ENCODE measurements around the gene OR10G7. TPM values are rescaled to one million over a fixed set of nuclear protein-coding genes. Genes with fewer than 3 reads are reported as not detected.

The OR10G7 gene
- not detected for total RNA-seq

GRCh38 chr11:124041254-124041653 lies at the start of gene OR10G7:
Gene OR10G7, minus strand, starts transcription at chr11:124041325. Its CDS starts 2,324 bp downstream, at chr11:124039001.
- no peak for FAIRE-seq
- no peak for DNase-seq (ENCODE audit: low spot score in 2 of 2)

GRCh38 chr11:124085997-124086846 lies 45.1 kb upstream of the OR10G7 start:
- FAIRE-seq, result no peak
- DNase-seq (ENCODE audit: low spot score in 2 of 2), result peak in 1 of 2 donors; percentile 22

DNA sequence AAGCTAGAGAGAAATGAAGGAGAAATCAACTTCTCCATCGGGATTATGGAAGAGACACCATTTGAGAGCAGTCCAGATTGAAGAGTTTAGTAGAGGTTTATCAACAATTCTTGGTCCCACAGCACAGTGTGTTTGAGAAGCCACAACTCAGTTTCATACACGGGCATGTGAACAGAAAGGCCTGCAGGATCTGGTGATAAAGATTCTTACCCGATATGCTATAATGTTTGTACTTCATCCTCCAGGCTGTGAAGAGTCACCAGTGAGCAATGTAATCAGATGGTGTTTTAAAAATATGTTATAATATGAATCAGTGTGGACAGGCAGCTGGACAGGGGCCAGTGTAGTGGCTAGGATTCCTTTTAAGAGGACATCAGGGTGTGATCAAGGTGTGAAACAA lies 44.5 kb upstream of the OR10G7 start:
- DNase-seq (ENCODE audit: low spot score in 2 of 2) (no peak), FAIRE-seq (no peak)

- no peak for DNase-seq (ENCODE audit: low spot score in 2 of 2)
- FAIRE-seq, result no peak
These were observed 41.2 kb upstream of the OR10G7 start for GRCh38 chr11:124082371-124082770.

- FAIRE-seq, result no peak
- no peak for DNase-seq (ENCODE audit: low spot score in 2 of 2)
These were observed 40.4 kb upstream of the OR10G7 start for GRCh38 chr11:124081483-124081882.

DNA sequence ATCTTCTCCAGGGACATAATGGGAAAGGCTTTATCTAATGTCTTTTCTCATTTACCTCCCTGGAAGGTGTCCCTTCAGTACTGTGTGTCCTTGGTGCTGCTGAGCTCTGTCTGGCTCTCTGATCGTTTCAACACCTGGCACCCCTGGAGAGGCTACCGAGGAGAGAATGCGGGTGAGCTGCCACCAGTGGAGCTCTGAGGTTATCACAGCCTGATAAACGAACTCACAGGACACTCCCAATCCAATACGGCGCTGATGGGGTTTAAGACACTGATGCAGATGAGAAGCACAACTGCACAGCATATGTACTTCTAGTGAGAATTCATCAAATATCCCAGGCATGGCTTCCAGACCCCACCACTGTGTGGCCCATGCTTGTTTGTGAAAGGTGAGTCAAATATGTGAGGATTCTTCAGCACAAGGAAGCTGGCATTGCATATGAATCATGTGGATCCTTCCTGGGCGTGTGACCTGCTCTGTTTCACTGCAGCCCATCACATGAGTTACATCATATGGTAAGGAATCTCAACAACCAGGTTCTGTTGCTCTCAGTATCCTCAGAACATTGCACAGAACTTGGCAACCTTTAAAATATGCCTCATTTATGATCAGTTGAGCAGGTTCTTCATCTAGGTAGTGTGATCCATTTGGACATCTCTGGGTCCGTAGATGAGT lies 39.3 kb upstream of the OR10G7 start:
- DNase-seq (ENCODE audit: low spot score in 2 of 2), result no peak
- FAIRE-seq, result no peak

GRCh38 chr11:124079631-124080326 lies 38.7 kb upstream of the OR10G7 start:
- FAIRE-seq, result no peak
- DNase-seq (ENCODE audit: low spot score in 2 of 2), result no peak

DNA sequence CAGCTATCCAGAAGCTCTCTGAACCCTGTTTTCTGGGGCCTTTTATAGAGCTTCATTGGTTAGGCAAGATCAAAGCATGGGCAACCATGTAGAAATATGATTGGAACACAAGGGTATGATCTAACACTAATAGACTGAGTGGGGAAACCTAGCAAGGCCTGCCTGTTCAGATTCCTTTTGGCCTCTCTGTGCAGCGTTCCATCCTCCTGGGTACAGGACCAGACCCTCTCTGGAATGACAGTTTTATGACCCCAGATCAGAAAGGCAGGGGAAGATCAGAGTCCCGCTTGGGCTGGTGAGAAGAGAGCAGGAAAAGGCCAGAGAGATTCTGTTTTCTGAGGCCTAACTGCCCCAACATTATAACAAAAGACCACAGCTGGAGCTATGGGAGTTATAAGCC lies 37.5 kb upstream of the OR10G7 start:
- no peak for DNase-seq (ENCODE audit: low spot score in 2 of 2)
- FAIRE-seq, result no peak

GRCh38 chr11:124077266-124077665 lies 36.1 kb upstream of the OR10G7 start:
- FAIRE-seq, result peak; percentile 31
- DNase-seq (ENCODE audit: low spot score in 2 of 2), result no peak

DNA sequence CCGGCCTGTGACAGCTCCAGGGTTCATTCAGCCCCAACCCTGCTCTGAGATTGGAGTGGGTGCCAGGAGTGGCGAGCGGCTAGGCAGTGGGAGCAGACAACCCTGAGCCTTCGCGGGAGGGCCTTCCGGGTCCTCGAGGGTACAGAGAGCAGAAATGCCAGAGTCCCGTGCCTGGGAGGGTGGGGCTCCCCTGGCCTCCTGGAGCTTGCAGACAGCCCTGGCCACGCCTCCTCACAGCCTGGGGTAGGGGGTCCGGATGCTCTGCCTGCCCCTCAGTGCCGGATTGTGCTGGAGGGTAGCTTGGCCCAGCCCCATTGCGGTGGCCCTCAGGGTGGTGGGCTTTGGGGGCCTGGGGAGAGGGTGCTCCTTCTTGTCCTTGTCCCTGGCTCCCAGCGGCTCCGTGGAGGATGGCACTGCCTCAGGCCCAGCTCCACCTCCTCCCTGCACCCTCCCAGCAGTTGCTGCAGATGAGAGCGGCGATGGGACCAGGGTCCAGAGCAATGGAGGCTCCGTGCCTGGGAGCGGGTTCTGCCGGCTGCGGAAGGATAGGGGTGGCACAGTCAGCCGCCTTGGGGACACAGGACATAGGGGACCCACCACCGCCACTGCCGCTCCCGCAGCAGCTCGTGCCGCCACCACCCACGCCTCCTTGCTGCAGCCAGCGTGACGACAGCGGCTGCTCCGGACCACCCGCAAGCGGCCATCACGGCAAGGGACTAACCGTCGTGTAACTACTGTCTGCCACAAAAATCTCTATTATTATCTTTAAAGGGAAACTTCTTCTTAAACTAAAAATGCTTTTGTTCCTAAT lies 34.9 kb upstream of the OR10G7 start:
- no peak for FAIRE-seq
- DNase-seq (ENCODE audit: low spot score in 2 of 2), result peak in 1 of 2 donors; percentile 24

GRCh38 chr11:124075492-124075840 lies 34.3 kb upstream of the OR10G7 start:
- no peak for DNase-seq (ENCODE audit: low spot score in 2 of 2)
- no peak for FAIRE-seq

GRCh38 chr11:124074554-124074953 lies 33.4 kb upstream of the OR10G7 start:
- DNase-seq (ENCODE audit: low spot score in 2 of 2), result no peak
- FAIRE-seq, result no peak

DNA sequence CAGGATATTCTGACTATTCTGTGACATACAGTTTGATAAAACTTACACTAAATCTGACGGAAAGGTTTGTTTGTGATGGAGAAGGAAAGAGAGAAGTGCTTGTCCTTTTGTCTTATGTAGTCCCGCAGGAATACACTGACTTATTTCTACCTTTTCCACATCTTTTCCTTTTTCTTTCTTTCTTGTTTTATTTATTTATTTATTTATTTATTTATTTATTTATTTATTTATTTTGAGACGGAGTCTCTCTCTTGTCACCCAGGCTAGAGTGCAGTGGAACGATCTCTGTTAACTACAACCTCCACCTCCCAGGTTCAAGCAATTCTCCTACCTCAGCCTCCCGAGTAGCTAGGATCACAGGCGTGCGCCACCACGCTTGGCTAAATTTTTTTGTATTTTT lies 31.0 kb upstream of the OR10G7 start:
- no peak for FAIRE-seq
- no peak for DNase-seq (ENCODE audit: low spot score in 2 of 2)

GRCh38 chr11:124071623-124071948 lies 30.5 kb upstream of the OR10G7 start:
- FAIRE-seq, result no peak

DNA sequence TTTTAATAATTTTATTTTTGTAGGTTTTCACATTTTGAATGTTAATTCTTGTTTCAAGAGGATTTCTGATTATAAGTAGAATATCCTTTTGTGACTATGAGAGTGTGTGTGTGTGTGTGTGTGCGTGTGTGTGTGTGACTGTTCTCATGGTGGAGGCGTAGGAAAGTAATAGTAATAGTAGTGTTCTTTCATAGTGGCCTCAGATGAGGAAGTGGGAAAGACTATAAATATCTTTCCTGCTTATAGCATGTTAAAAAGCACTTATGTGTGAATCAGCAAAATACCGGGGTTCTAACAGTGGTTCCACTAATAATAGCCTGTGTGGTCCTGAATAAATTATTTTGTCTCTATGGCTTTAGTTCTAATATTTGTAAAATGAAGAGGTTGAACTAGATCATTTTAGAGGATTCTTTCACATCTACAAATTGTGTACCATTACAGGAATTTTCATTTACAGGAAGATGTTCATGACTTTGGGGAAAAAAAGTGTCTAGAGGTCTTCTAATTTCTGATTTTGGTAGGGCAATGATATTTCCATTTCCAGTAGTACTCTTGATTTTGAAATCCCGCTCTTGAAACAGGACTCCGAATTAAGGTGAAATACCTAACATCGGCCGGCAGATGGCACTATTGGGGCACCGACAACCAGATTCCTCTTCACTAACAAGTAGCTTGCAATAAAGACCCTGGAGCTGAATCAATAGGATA lies 29.9 kb upstream of the OR10G7 start:
- peak; percentile 29 to 45 for DNase-seq (ENCODE audit: low spot score in 2 of 2)
- FAIRE-seq, result peak; percentile 75

More at GRCh38 chr11:124071623-124071948, 30.5 kb upstream of the OR10G7 start:
- no peak for DNase-seq (ENCODE audit: low spot score in 2 of 2)

DNA sequence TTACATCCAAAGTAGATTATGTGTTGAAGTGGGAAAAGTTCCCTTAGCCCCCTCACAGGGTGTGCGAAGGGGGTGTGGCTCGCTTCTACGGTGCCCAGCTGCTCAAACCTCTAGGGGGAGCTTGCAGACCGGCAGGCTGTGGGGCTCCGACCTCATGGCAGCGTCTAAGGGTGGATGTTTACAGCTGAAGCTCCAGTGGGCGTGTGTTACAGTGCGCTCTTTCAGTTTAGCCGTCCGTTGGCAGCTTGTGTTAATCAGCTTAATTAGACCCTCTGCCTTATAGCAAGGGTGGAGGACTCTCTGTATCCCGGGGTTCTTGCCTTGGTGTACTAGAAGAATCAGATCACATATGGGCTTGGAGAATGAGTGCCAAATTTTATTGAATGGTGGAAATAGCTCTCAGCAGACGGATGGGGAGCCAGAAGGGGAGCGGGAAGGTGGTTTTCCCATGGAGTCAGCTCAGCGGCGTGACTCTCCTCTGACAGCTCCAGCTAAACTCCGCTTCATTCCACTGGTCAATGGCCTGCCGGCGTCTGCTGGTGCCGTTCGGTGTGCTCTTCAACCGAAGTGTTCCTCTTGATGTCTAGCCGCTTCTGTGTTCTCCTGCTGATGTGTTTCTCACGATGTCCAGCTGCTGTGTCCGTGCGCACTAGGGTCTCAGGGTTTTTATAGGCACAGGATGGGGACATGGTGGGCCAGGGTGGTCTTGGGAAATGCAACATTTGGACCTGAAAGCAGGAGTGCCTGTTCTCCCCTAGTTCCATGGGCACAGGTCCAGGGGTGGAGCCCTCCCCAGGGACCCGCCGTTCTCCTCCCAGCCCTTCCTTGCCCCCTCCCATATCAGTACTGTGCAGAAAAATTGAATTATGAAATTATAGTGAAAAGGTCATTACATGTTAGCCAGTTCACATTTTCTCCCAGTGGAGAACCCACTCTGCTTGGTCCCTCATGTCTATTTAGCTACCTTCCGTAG lies 28.6 kb upstream of the OR10G7 start:
- no peak for FAIRE-seq
- no peak for DNase-seq (ENCODE audit: low spot score in 2 of 2)

- no peak for FAIRE-seq
- no peak for DNase-seq (ENCODE audit: low spot score in 2 of 2)
These were observed 27.5 kb upstream of the OR10G7 start for GRCh38 chr11:124068601-124069110.

DNA sequence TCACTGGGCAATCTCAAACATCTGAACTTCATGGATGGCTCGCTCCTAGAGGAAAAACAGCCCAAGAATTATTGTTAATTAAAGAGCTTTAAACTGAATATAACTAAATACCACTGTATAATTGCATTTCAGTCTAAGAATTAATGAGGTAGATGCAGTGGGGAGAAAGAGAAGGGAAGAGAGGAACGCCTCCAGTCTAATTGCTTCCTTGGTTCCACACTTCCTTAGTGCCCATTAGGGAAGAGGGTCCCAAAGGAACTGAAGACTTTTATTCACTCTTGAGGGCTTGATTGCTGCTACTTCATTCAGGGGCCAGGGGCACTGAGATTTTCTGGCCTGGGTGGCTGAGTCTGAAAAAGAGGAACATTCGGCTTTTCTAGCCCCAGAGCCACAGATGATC lies 11.8 kb upstream of the OR10G7 start:
- no peak for FAIRE-seq

GRCh38 chr11:124050748-124051147 lies 9.6 kb upstream of the OR10G7 start:
- FAIRE-seq (no peak), DNase-seq (ENCODE audit: low spot score in 2 of 2) (no peak)

More for the DNA sequence above, 11.8 kb upstream of the OR10G7 start:
- DNase-seq (ENCODE audit: low spot score in 2 of 2), result no peak
